PFSK-1 (cell line): ENCODE data around the gene CHST15.

ENCODE experiments used
- FOXP2 ChIP-seq: optimal IDR thresholded peaks from 2 replicates; pipeline ENCODE3; 2011; ENCODE audit warnings: borderline replicate concordance, control low read depth, inconsistent platforms; ENCODE audit not compliant: insufficient read depth; ENCODE audit errors: extremely low read length, extremely low read depth
- POLR2AphosphoS5 ChIP-seq: IDR thresholded peaks from 2 replicates; pipeline ENCODE4 v1.6.1; 2012; ENCODE audit warnings: low read depth, mild to moderate bottlenecking, control low read depth, low read length, moderate library complexity
- SIN3A ChIP-seq: IDR thresholded peaks from 2 replicates; pipeline ENCODE4 v1.6.1; 2012; ENCODE audit warnings: mild to moderate bottlenecking, low read length, moderate library complexity, borderline replicate concordance; ENCODE audit not compliant: insufficient read depth
- TAF1 ChIP-seq: IDR thresholded peaks from 2 replicates; pipeline ENCODE4 v1.6.1; 2012; ENCODE audit warnings: low read length, control low read depth, borderline replicate concordance; ENCODE audit not compliant: insufficient read depth
- TF ChIP-seq, protein P1 (sequence below), 2 experiments: IDR thresholded peaks; 2 replicates each; pipeline versions ENCODE4 v1.6.1 to v1.8.0; 2011 to 2012; ENCODE audit warnings: low read depth in 2 of 2, low read length in 2 of 2, control low read depth in 1 of 2, inconsistent platforms in 1 of 2, mild to moderate bottlenecking in 1 of 2, moderate library complexity in 1 of 2; ENCODE audit not compliant: insufficient read depth in 1 of 2

The CHST15 gene

DNA sequence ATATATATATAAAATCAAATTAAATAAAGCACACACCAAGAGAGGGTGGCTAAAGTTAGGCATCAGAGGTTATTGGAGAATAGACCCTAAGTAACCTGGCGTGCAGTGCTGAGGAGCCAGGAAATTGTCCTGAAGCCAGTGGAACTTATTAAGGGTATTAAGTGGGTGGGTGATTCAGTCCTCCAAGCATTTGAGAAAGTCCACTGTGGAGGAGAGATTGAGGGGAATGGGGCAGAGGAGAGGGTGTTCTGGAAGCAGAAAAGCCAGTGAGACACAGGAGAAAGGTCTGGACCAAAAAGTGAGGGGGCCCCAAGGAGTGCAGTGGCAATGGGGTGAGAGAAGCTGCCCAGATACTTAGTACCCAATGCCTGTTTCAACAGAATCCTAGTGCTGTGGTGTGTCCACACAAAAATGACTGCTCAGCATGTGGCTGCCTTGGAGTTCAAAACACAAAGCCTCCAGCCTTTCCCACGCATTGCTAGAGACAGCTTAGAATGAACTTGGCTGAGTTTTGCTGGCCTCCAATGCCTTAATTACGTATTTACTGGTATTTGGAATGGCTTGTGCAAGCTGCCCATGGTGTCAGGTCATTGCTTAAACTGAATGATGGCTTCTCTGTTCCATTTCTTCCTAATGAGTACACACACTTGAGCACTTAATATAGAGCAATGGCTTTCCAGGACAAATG lies 44.9 kb upstream of the CHST15 start:
- TF ChIP-seq TAF1 (no peak), FOXP2 (no peak), SIN3A (no peak), POLR2AphosphoS5 (no peak)
- TF ChIP-seq, protein P1, sequence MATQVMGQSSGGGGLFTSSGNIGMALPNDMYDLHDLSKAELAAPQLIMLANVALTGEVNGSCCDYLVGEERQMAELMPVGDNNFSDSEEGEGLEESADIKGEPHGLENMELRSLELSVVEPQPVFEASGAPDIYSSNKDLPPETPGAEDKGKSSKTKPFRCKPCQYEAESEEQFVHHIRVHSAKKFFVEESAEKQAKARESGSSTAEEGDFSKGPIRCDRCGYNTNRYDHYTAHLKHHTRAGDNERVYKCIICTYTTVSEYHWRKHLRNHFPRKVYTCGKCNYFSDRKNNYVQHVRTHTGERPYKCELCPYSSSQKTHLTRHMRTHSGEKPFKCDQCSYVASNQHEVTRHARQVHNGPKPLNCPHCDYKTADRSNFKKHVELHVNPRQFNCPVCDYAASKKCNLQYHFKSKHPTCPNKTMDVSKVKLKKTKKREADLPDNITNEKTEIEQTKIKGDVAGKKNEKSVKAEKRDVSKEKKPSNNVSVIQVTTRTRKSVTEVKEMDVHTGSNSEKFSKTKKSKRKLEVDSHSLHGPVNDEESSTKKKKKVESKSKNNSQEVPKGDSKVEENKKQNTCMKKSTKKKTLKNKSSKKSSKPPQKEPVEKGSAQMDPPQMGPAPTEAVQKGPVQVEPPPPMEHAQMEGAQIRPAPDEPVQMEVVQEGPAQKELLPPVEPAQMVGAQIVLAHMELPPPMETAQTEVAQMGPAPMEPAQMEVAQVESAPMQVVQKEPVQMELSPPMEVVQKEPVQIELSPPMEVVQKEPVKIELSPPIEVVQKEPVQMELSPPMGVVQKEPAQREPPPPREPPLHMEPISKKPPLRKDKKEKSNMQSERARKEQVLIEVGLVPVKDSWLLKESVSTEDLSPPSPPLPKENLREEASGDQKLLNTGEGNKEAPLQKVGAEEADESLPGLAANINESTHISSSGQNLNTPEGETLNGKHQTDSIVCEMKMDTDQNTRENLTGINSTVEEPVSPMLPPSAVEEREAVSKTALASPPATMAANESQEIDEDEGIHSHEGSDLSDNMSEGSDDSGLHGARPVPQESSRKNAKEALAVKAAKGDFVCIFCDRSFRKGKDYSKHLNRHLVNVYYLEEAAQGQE (IDR thresholded peaks at IDR 0.05; ENCODE audit: insufficient read depth in 1 of 2, low read depth in 2 of 2, low read length in 2 of 2): no peak

DNA sequence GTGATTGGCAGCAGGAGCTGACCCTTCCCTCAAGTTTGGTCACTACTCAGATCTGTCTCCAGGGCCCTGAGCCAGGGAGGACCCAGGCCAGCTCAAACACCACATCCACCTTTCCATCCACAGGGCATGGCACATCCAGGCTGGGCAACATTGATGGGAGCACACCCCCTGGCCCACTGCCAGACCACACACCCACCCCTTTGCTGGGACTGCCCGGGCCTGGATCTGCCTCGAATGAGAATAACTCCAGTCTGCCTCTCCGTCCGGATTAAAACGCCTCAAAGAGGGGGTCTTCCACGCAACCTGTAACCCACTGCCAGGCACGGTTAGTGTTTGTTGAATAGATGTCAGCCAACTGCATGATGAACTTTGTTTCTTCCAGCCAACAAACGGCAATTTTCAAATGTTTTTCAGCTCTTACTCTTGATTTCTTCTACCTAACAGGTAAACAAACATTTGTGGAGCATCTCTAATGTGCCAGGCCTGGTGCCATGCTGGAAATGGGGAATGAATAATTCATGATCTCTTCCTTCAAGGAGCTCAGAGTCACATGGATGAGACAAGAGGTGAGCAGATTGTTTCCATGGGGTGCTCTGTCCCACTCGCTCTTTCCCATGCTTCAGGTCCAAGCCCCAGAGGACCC lies 41.0 kb upstream of the CHST15 start:
- no peak for TF ChIP-seq TAF1
- TF ChIP-seq POLR2AphosphoS5: no peak
- TF ChIP-seq, protein P1 (IDR thresholded peaks at IDR 0.05; ENCODE audit: insufficient read depth in 1 of 2, low read depth in 2 of 2, low read length in 2 of 2): no peak

DNA sequence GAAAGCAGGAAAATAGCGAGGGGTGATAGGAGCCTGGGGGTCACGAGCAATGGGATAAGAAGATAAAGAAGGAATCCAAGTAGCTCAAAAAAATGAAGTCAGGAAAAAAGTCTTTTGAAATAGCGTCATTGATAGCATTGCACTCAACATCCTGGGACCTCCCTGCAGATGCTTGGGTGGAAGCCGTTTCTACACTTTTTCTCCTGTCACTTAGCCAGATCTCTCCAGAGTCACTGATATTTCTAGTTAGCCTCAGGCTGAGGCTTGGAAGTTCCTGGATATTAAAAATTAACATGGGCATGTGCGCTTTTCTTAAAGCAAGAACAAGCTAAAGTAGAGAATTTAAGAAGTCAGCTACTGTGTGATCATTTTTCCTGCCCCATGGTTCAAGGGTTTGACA lies 39.5 kb upstream of the CHST15 start:
- TF ChIP-seq SIN3A: no peak
- TF ChIP-seq, protein P1 (IDR thresholded peaks at IDR 0.05; ENCODE audit: insufficient read depth in 1 of 2, low read depth in 2 of 2, low read length in 2 of 2): no peak
- TF ChIP-seq POLR2AphosphoS5: no peak
- no peak for TF ChIP-seq FOXP2
- TF ChIP-seq TAF1: no peak

DNA sequence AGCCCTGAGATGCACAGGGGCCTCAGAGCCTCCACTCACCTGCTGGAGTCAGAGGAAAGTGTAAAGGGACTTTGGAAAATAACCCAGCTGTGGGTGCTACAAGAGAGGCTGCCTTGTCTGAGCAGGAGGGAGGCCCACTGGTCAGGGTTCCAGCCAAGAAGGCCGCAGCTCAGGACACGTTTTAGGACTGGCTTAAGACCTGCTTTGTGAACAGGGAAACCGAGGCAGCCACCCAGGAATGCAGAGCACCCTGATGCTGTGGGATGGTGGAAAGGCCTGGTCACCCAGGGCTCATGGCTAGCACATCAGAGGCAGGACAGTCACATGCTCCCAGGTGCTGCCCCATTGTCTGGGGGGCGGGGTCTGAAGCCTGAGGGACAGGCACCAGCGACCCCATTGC lies 38.9 kb upstream of the CHST15 start:
- TF ChIP-seq, protein P1 (IDR thresholded peaks at IDR 0.05; ENCODE audit: insufficient read depth in 1 of 2, low read depth in 2 of 2, low read length in 2 of 2): no peak
- TF ChIP-seq SIN3A (no peak), TAF1 (no peak), POLR2AphosphoS5 (no peak), FOXP2 (no peak)

DNA sequence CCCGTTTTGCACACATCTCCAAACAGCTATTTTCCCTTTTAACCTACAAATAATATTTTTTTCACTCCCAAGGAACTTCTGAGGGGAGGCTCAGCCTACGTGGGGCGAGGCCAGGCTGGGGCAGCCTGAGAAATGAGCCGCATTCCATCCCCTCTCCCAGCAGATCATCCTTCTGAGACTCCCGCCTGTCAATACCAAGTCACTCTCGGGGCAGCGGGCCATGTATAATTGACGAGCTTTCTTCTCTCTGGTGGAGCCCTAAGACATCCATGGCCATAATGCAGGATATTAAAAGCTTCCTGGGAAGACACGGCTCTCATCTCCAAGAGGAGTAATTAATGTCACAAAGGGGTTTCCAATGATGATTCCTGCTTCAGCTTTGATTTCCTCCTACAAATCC lies 37.8 kb upstream of the CHST15 start:
- TF ChIP-seq TAF1 (no peak), FOXP2 (no peak), POLR2AphosphoS5 (no peak), SIN3A (no peak)
- TF ChIP-seq, protein P1 (IDR thresholded peaks at IDR 0.05; ENCODE audit: insufficient read depth in 1 of 2, low read depth in 2 of 2, low read length in 2 of 2): no peak
